Stomach smooth muscle (tissue), 2 donors: ENCODE data around the gene CCNB3.
"Not testable (repeated sequence)": the region's sequence is repeated elsewhere in the genome, so short reads cannot be mapped to it uniquely, and the experiment has no call there.

Experiments used
- H3K27ac ChIP-seq: one replicate; pipeline ENCODE4 v1.7.0; 2013; ENCODE audit warnings: mild to moderate bottlenecking, low read length, inconsistent platforms
- H3K27me3 ChIP-seq, 2 donors: one replicate each; pipeline ENCODE4 v1.7.0; 2013; ENCODE audit warnings: low read length in 2 of 2; ENCODE audit not compliant: insufficient read depth in 2 of 2, control insufficient read depth in 1 of 2
- H3K36me3 ChIP-seq, 2 donors: one replicate each; pipeline ENCODE4 v1.7.0; 2013; ENCODE audit warnings: low read length in 2 of 2; ENCODE audit not compliant: control insufficient read depth in 2 of 2, insufficient read depth in 2 of 2
- H3K4me1 ChIP-seq: one replicate; pipeline ENCODE4 v1.7.0; 2013; ENCODE audit warnings: low read length; ENCODE audit not compliant: control insufficient read depth, insufficient read depth
- H3K4me3 ChIP-seq, 2 donors: one replicate each; pipeline ENCODE4 v1.7.0; 2013; ENCODE audit warnings: low read length in 2 of 2
- H3K9ac ChIP-seq, 2 donors: one replicate each; pipeline ENCODE4 v1.7.0; 2013; ENCODE audit warnings: low read length in 2 of 2, mild to moderate bottlenecking in 1 of 2
- H3K9me3 ChIP-seq, 2 donors: one replicate each; pipeline ENCODE4 v1.7.0; 2013; ENCODE audit warnings: low read length in 2 of 2; ENCODE audit not compliant: control insufficient read depth in 2 of 2
- donor health status: healthy.
- donor health status: Pancreatic carcinoma.

The CCNB3 gene

GRCh38 chrX:50183891-50184290 is 20.7 kb upstream of the CCNB3 start:
- no peak overlapping the region for H3K27ac ChIP-seq
- H3K4me3 ChIP-seq: no peak overlapping the region
- no peaks in the 10 kb centered on the region for H3K36me3 ChIP-seq

DNA sequence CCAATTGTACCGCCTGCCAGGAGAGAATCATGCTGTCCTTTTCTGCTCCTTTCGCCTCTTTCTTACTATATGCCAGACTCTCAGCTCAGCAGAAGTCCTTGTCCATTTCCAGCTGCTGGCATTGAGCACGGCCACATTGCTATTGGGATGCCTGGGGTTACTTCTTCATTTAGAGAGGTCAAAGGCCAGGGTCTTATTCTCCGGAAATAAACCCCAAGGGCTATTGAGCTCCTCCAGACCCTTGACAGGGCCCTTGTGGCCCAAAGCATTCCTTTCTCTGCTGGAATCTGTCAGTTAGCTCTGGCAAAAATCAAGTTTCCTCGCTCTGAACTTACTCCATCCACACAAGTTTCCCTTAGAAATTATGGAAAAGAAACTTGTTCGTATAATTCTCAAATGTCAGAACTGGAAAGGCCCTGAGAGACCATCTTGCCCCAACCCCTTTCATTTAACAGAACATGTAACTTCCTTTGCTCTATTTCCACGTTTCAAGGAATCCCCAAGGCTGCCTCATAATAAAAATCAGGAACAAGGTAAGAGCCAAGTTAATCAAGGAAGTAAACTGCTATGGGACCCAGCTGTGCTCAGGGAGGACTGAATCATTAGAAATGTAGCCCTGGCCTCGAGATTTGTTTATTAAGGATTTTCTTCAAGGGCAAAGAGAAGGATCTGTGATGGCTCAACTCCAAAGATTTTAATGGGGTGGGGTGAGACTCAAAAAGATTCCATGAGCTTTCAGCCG is 15.5 kb upstream of the CCNB3 start:
- H3K9ac ChIP-seq: no peak overlapping the region
- peak overlapping the region; percentile 46 for H3K27ac ChIP-seq
- no peaks in the 10 kb centered on the region for H3K9me3 ChIP-seq
- no peaks in the 10 kb centered on the region for H3K36me3 ChIP-seq
- H3K4me1 ChIP-seq: peaks cover 5% of the 10 kb centered on the region
- H3K27me3 ChIP-seq: peaks cover 0 to 14% of the 10 kb centered on the region in 2 donors
- peak overlapping the region in 1 of 2 donors; percentile 12 for H3K4me3 ChIP-seq

More at GRCh38 chrX:50183891-50184290, 20.7 kb upstream of the CCNB3 start:
- peaks cover 0 to 13% of the 10 kb centered on the region in 2 donors for H3K27me3 ChIP-seq
- H3K9ac ChIP-seq: no peak overlapping the region
- no peaks in the 10 kb centered on the region for H3K9me3 ChIP-seq
- H3K4me1 ChIP-seq: peaks cover 2% of the 10 kb centered on the region

DNA sequence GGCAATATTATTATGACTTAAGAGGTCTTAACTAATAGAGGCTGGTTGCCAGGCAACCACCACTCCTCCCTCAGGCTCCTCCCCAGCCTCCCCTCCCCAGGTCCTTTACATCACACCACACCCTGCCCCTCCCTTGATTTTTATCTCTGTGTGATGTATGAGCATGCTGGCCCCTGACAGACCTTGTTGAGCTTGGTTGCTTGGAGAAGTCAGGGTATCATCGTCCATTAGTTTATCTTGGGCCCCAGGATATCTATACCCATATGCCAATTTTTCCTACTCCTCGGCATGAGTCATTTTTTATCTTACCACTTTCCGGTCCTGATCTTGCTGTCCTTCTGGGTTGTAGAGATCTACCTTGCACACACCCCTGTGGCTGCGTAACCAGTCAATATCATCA is 6.2 kb upstream of the CCNB3 start:
- Histone ChIP-seq H3K36me3 (no peaks in the 10 kb centered on the region), H3K9ac (no peak overlapping the region), H3K4me3 (no peak overlapping the region), H3K9me3 (no peaks in the 10 kb centered on the region), H3K27me3 (peaks cover 0 to 3% of the 10 kb centered on the region in 2 donors), H3K27ac (no peak overlapping the region), H3K4me1 (no peaks in the 10 kb centered on the region)

DNA sequence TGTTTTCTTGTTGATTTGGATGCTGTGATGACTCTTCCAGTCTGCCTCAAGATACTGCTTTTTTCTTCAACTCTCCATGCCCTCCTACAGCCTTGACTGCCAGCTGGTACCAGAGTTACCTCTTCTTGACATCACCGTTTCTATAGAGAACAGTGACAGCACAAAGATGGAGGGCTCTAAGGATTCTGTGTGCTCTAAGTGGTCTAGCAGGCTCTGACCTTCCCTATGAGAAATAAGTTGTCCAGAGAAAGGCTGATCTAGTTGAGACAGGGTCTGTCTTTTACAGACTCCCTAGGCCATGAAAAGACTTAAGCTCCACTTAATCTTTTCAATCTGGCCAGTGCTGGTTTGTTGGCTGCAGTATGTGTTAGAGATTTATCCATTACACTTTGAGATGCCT is 3.7 kb upstream of the CCNB3 start, which contains the start of gene AKAP4:
Gene AKAP4 (minus strand): TSS at position 101 of the 400 bp plus-strand sequence. CDS start 118 bp downstream, outside the sequence.
- no peak within 1 kb of the TSS for H3K4me3 ChIP-seq

GRCh38 chrX:50202539-50202938 is 2.0 kb upstream of the CCNB3 start:
- Histone ChIP-seq H3K9ac (no peak overlapping the region), H3K9me3 (no peaks in the 10 kb centered on the region), H3K36me3 (no peaks in the 10 kb centered on the region), H3K27me3 (peaks cover 0 to 6% of the 10 kb centered on the region in 2 donors), H3K4me1 (peaks cover 4% of the 10 kb centered on the region), H3K4me3 (no peak overlapping the region), H3K27ac (no peak overlapping the region)

More for the DNA sequence above, 3.7 kb upstream of the CCNB3 start, which contains the start of gene AKAP4:
- Histone ChIP-seq H3K27me3 (peaks cover 0 to 6% of the 10 kb centered on the region in 2 donors), H3K4me1 (peaks cover 4% of the 10 kb centered on the region), H3K9me3 (no peaks in the 10 kb centered on the region), H3K36me3 (no peaks in the 10 kb centered on the region), H3K27ac (no peak within 1 kb of the TSS), H3K9ac (no peak within 1 kb of the TSS)

DNA sequence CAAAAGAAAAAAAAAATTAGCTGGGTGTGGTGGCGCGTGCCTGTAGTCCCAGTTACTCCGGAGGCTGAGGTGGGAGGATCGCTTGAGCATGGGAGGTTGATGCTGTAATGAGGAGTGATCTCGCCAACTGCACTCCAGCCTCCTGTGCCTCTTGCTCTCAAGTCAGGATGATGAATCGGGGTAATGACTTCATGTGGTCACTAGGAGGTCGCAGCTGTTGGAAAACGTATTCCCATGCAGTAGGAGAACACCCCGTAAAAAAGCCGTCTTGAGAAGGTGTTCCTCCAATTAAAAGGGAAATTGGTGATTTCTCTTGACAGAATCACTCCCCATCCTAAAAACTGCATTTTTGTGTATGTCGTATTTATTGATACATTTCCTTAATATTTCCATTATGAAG is 2.2 kb downstream of the CCNB3 start:
- peaks cover 4% of the 10 kb centered on the region for H3K4me1 ChIP-seq
- no peak overlapping the region for H3K4me3 ChIP-seq
- no peaks in the 10 kb centered on the region for H3K9me3 ChIP-seq
- H3K9ac ChIP-seq: no peak overlapping the region
- H3K27ac ChIP-seq: no peak overlapping the region
- H3K36me3 ChIP-seq: no peaks in the 10 kb centered on the region
- peaks cover 0 to 3% of the 10 kb centered on the region in 2 donors for H3K27me3 ChIP-seq

GRCh38 chrX:50211510-50211909 is 6.9 kb downstream of the CCNB3 start:
- H3K4me3 ChIP-seq: no peak overlapping the region
- no peak overlapping the region for H3K27ac ChIP-seq
- no peaks in the 10 kb centered on the region for H3K4me1 ChIP-seq

GRCh38 chrX:50281253-50281652 is 76.7 kb downstream of the CCNB3 start:
- H3K4me1 ChIP-seq: no peaks in the 10 kb centered on the region
- no peak overlapping the region for H3K9ac ChIP-seq
- H3K9me3 ChIP-seq: no peaks in the 10 kb centered on the region
- H3K36me3 ChIP-seq: no peaks in the 10 kb centered on the region
- no peaks in the 10 kb centered on the region for H3K27me3 ChIP-seq
- no peak overlapping the region for H3K4me3 ChIP-seq
- H3K27ac ChIP-seq: no peak overlapping the region

More at GRCh38 chrX:50211510-50211909, 6.9 kb downstream of the CCNB3 start:
- no peaks in the 10 kb centered on the region for H3K27me3 ChIP-seq
- H3K9me3 ChIP-seq: no peaks in the 10 kb centered on the region
- H3K9ac ChIP-seq: no peak overlapping the region
- H3K36me3 ChIP-seq: no peaks in the 10 kb centered on the region

DNA sequence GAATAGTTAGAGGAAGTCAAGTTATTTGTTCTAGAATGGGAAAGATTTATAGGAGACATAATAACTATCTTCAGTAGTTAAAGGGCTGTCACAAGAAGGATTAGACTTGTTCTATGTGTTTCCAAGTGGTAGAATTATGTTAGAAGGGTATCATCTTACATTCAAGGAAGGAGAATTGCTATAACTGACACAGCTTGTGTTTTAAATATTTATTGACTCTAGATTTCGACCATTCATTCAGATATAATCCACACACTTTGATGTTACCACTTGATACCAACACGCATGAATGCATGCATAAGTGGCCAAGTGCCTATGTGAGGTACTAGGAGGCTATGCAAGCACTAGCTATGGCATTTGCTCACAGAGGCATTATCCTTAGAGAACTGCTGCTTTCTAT is 122.7 kb downstream of the CCNB3 start:
- Histone ChIP-seq H3K4me1 (no peaks in the 10 kb centered on the region), H3K4me3 (no peak overlapping the region), H3K27me3 (peaks cover 0 to 3% of the 10 kb centered on the region in 2 donors), H3K9me3 (peaks cover 0 to 4% of the 10 kb centered on the region in 2 donors), H3K36me3 (no peaks in the 10 kb centered on the region), H3K27ac (no peak overlapping the region), H3K9ac (no peak overlapping the region)

GRCh38 chrX:50332668-50333067 is 128.1 kb downstream of the CCNB3 start:
- H3K36me3 ChIP-seq, H3K4me3 ChIP-seq, H3K4me1 ChIP-seq, H3K9ac ChIP-seq, H3K27ac ChIP-seq, H3K27me3 ChIP-seq, H3K9me3 ChIP-seq: not testable (repeated sequence)

DNA sequence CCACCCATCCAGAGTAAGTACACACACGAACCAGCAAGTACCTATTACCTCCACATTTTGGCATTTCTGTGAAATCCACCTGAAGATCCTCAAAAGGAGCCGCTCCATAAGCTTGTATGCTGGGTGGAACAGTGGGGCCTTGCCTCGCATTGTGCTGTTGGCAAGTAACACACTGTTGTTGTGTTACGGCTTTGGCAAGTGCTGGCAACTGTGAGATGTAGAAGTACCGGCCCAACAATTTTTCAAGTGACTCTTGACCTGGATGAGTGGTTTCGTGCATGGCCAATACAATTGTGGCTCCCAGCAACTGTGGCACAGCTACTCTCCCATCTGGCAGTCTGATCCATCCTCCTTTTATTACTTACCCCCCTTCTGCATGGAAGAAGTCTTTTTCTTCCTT is 128.7 kb downstream of the CCNB3 start:
- Histone ChIP-seq H3K36me3 (no peaks in the 10 kb centered on the region), H3K9me3 (peaks cover 0 to 4% of the 10 kb centered on the region in 2 donors), H3K4me1 (no peaks in the 10 kb centered on the region), H3K27me3 (peaks cover 0 to 3% of the 10 kb centered on the region in 2 donors), H3K9ac (no peak overlapping the region), H3K4me3 (no peak overlapping the region), H3K27ac (no peak overlapping the region)
